Measurements from ENCODE around the gene WDR37.
"Not testable (repeated sequence)": the region's sequence is repeated elsewhere in the genome, so short reads cannot be mapped to it uniquely, and the experiment has no call there.

Gene WDR37

DNA sequence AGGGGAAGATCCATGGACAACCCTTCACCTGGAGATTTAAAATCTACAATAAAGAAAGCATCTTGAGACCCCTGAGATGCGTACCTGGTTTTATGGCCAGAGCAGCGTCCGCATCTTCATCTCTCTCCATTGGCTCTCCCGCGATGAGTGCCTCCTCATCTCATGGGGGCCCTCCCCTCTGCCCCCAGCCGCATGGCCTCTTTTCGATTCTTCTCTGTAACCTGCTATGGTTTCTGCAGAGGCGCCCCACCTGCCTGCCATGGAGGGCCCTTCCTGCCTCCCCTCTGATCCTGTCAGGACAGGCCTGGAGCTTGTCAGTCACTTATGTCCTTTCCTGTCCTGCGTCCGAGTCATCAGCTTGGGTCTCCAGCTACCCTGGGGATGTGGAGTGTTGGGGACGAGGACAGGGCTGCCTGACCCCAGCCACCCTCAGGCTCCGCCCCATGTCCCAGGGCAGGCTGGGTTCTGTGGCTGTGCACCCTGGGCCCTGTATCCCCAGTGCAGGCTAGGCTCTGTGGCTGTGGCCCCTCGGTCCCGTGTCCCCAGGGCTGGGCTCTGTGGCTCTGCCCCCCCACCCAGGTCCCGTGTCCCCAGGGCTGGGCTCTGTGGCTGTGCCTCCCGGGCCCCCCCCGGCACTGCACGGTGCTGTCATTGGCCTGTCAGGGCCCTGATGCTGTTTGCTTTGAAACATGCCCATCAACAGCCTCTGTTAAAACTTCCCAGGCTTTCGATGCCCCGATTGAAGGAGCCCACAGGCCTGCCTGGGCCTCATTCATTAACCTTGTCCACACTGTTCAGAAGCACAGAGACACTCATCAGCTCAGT is 99.8 kb downstream of the WDR37 start:
- DNase-seq: no peak

DNA sequence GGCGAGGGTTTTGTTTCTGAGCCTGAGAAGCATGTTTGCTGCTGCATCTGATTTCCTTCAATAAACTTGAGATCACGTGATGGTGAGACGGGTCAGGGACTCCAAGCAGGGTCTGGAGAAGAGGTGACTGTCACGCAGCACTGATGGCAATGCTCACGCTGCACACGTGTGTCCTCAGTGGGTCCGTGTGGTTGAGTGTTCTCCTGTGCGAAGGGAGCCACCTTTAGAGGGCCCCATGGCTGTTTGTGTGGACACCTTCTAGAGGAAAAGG is 100.4 kb downstream of the WDR37 start:
- no peak for DNase-seq

DNA sequence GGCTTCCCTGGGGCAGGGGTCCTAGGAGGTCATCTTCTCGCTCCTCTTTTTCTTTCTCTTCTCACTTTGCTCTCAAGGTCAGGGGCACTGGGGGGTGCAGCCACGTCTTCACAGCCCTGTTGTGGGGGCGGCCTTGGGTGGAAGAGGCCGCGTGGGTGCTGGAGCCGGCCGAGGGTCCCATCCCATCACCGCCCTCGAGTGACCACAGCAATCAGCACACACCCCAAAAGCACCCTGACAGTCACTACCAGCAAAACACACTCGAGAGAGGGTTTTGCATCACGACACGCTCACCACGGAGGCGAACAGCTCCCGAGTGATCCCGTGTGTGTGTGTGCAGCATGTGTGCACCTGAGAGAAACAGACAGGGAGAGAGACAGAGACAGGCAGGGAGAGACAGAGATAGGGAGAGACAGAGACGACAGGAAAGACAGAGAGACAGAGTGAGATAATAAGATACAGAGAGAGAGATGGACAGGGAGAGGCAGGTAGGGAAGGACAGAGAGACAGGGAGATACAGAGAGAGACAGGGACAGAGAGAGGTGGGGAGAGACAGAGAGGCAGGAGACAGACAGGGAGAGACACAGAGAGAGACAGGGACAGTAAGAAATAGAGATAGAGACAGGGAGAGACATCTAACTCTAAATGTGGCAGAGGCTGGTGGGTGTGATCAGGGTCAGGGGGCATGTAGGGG is 100.9 kb downstream of the WDR37 start:
- DNase-seq: no peak

- DNase-seq: no peak
Observed at GRCh38 chr10:1157615-1157933, 101.4 kb downstream of the WDR37 start.

GRCh38 chr10:1158066-1158465 is 101.9 kb downstream of the WDR37 start:
- DNase-seq: no peak

DNA sequence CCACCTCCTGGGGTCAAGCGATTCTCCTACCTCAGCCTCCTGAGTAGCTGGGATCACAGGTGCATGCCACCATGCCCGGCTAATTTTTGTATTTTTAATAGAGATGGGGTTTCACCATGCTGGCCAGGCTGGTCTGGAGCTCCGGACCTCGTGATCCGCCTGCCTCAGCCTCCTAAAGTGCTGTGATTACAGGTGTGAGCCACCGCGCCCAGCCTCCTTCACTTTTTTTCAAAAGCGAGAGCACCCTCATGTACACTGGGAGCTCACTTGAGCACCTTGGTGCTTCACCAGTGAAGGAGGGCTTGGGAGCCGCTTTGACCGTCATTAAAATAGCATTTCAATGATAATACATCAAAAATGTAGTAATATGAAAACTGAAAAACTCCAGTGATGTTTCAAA is 102.4 kb downstream of the WDR37 start:
- not testable (repeated sequence) for DNase-seq

- no peak for DNase-seq
Observed at GRCh38 chr10:1159131-1160061, 103.2 kb downstream of the WDR37 start.

- DNase-seq: no peak
Observed at GRCh38 chr10:1160561-1161314, 104.6 kb downstream of the WDR37 start.

GRCh38 chr10:1161315-1161673 is 105.1 kb downstream of the WDR37 start:
- not testable (repeated sequence) for DNase-seq

- no peak for DNase-seq
Observed at GRCh38 chr10:1162481-1163203, 106.5 kb downstream of the WDR37 start.

DNA sequence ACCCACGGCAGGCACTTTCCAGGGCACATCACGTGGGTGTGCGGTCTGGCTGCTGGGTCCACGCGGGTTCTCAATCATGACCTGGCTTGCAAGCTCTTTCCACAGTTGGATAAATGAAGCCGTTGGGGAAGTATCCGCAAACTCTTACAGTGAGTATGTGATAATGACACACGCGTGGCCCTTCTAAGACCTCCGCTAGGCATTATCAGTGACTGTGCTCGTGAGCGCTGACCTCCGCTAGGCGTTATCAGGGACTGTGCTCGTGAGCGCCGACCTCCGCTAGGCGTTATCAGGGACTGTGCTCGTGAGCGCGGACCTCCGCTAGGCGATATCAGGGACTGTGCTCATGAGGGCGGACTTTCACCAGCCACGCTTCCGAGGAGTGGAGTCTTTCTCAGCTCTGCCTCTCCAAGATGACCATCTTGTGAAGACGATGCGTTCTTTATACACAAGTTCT is 107.0 kb downstream of the WDR37 start:
- DNase-seq: no peak

- DNase-seq: no peak
Observed at GRCh38 chr10:1163831-1164230, 107.6 kb downstream of the WDR37 start.

DNA sequence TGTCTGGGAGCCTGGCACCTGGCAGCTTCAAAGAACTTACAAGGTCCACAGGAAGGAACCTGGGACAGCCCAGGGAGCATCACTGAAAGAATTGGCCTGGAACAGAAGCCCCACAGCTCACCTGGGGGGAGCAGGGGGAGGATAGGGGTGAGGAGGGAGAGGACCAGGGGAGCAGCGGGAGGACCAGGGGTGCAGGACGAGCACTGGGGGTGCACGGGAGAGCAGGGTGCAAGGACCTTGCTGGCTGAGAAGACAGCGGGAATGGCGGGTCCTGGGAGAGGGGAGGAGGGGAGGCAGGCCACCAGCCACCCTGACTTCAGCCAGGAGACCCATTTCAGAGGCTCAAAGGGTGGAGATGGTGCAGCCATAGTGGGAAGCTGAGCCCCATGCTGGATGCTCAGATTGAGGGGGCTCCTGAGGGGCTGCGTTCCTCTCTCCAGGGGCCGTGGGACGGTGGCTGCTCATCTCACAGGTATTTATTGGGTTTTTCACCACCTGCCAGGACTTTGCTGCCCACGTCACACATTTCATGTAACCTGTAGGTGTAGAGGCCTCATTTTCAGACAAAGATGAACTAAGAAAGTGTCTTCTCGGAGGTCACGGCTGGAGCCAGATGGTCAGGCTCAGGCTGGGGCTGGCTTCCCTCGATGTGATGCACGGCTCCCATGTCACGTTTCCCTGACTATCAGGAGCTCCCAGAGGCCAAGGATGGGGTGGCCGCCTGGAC is 110.1 kb downstream of the WDR37 start:
- DNase-seq: no peak

- no peak for DNase-seq
Observed at GRCh38 chr10:1166828-1167275, 110.7 kb downstream of the WDR37 start.

DNA sequence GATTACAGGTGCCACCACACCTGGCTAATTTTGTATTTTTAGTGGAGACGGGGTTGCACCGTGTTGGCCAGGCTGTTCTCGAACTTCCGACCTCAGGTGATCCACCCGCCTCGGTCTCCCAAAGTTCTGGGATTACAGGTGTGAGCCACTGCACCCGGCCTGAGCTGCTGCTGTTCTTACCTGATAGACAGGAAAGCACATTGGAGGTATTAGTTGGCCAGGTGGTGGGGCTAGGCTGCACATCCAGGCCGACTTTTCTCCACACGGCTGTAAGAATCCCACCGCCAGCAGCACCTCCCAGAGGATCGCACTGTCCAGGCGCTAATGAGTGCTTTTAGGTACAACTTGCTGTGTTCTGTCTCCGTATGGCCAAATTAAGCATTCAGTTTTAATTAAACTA is 112.6 kb downstream of the WDR37 start:
- DNase-seq: no peak

- DNase-seq: no peak
Observed at GRCh38 chr10:1169186-1169885, 113.2 kb downstream of the WDR37 start.

- no peak for DNase-seq
Observed at GRCh38 chr10:1169981-1170866, 114.0 kb downstream of the WDR37 start.

DNA sequence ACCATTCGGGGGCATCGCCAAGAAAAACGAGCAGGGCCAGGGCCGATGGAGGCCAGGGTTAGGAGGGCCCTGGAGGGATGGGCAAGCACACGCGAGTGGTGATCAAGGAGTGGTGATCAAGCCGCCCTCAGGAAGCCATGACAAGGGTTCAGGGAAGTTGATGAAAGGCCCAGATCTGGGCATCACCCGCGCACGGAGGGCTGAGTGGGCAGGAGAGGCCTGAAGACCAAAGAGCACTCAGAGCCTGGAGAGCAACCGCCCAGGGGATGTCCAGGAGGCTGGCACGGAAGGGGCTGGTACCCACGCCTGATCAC is 114.6 kb downstream of the WDR37 start:
- no peak for DNase-seq

- no peak for DNase-seq
Observed at GRCh38 chr10:1171182-1171581, 115.0 kb downstream of the WDR37 start.

DNA sequence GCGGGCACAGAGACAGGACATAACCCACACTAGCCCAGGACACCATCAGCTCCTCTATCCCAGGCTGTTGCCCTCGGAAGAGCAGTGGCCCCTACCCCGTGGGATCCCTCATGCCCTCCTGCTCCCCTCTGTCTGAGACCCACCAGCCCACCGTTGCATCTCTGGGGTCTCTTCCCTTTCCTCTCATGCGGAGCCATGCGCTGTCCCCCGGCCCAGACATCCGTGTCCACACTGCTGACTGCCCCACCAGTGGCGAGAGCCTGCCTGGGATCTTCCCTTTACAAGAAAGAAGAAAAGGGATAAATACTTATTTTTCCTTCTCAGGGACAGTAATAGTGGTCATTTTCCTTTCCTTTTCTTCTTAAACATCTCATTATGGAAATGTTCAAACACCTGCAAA is 115.4 kb downstream of the WDR37 start:
- DNase-seq: no peak

Measured in hematopoietic multipotent progenitor cell treated with erythropoietin and hydrocortisone succinate and interleukin-3 and kit ligand, for 4 days (in vitro differentiated cells).